Measurements from ENCODE around the gene ANK2.

ANK2 gene

DNA sequence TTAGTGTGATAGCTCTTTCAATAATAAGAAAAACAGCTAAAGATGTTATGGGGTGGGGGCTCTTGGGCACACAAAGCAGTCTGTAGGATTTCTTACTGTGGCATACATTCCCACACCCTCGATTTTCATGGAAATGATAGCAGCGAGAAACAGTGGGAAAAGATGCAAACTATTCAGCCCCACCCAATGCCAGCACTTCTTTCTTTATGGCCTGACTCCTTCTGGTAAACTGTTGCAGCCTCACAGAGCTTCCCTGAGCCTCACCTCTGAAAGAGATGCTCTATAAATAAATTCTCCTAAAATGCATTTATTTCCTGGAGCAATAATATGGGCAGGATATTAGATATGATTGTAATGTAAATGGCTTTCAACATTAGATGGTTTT is 910 bp downstream of the ANK2 start:
- H3K36me3 ChIP-seq (ENCODE audit: insufficient read depth): no peaks in the 10 kb centered on the region
- no peak overlapping the region for H3K27ac ChIP-seq
- no peaks in the 10 kb centered on the region for H3K4me1 ChIP-seq (ENCODE audit: low read depth, poor library complexity, severe bottlenecking)
- H3K4me2 ChIP-seq: no peak overlapping the region
- no peaks in the 10 kb centered on the region for H4K20me1 ChIP-seq (ENCODE audit: insufficient read depth)
- no peak overlapping the region for H3K9ac ChIP-seq
- no peaks in the 10 kb centered on the region for H3K79me2 ChIP-seq (ENCODE audit: insufficient read depth, low read depth)
- TF ChIP-seq, protein P1, sequence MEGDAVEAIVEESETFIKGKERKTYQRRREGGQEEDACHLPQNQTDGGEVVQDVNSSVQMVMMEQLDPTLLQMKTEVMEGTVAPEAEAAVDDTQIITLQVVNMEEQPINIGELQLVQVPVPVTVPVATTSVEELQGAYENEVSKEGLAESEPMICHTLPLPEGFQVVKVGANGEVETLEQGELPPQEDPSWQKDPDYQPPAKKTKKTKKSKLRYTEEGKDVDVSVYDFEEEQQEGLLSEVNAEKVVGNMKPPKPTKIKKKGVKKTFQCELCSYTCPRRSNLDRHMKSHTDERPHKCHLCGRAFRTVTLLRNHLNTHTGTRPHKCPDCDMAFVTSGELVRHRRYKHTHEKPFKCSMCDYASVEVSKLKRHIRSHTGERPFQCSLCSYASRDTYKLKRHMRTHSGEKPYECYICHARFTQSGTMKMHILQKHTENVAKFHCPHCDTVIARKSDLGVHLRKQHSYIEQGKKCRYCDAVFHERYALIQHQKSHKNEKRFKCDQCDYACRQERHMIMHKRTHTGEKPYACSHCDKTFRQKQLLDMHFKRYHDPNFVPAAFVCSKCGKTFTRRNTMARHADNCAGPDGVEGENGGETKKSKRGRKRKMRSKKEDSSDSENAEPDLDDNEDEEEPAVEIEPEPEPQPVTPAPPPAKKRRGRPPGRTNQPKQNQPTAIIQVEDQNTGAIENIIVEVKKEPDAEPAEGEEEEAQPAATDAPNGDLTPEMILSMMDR (conservative IDR thresholded peaks at IDR 0.05; ENCODE audit: low read depth, low read length): no peak
- no peak overlapping the region for H3K4me3 ChIP-seq (IDR thresholded peaks at IDR 0.05; ENCODE audit: insufficient read depth, low read depth, low read length)
- no peaks in the 10 kb centered on the region for H3K27me3 ChIP-seq (ENCODE audit: insufficient read depth, low read depth)
- H2AFZ ChIP-seq (ENCODE audit: low read depth): no peak overlapping the region

DNA sequence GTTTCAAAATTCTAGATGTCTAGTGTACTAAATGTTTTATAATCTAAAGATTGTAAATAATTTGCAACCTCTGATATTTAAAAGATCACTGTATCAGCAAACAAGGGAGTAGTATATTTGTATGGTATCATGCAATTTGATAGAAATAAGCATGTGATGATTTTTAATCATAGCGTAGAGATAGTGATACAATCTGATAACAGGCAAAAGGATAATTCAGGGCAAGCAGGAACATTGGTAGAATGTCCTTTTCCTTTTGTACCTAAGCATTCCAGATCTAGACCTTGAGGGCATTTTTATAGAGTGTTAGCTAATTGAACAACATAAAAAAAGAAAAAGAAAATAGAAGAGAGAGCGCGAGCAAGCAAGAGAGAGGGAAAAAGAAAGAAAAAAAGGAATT is 1.4 kb downstream of the ANK2 start:
- Histone ChIP-seq H4K20me1 (ENCODE audit: insufficient read depth) (no peaks in the 10 kb centered on the region), H3K36me3 (ENCODE audit: insufficient read depth) (no peaks in the 10 kb centered on the region), H3K27me3 (ENCODE audit: insufficient read depth, low read depth) (no peaks in the 10 kb centered on the region), H3K79me2 (ENCODE audit: insufficient read depth, low read depth) (no peaks in the 10 kb centered on the region), H3K27ac (no peak overlapping the region), H2AFZ (ENCODE audit: low read depth) (no peak overlapping the region), H3K9ac (no peak overlapping the region), H3K4me2 (no peak overlapping the region), H3K4me1 (ENCODE audit: low read depth, poor library complexity, severe bottlenecking) (no peaks in the 10 kb centered on the region), H3K4me3 (IDR thresholded peaks at IDR 0.05; ENCODE audit: insufficient read depth, low read depth, low read length) (no peak overlapping the region)
- TF ChIP-seq, protein P1 (conservative IDR thresholded peaks at IDR 0.05; ENCODE audit: low read depth, low read length): no peak

DNA sequence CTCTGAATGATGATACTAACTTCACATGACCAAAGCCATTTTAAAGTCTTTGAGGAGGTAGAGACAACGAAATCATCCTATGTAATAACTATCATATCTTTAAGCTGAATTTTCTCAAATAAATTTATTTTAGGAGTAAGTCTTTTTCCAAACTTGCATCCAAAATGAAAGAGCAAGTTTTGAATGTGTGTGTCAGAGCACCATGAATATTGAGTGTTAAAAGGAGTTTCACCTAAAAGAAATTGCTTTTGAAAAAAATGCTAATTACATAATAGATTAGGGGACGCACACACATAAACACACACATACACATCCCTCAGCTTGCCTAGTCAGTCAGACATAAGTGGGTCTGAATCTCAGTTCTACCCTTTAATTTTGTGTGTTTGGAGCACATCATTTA is 1.9 kb downstream of the ANK2 start:
- Histone ChIP-seq H3K36me3 (ENCODE audit: insufficient read depth) (no peaks in the 10 kb centered on the region), H3K27me3 (ENCODE audit: insufficient read depth, low read depth) (no peaks in the 10 kb centered on the region), H4K20me1 (ENCODE audit: insufficient read depth) (no peaks in the 10 kb centered on the region), H3K4me1 (ENCODE audit: low read depth, poor library complexity, severe bottlenecking) (no peaks in the 10 kb centered on the region), H3K4me3 (IDR thresholded peaks at IDR 0.05; ENCODE audit: insufficient read depth, low read depth, low read length) (no peak overlapping the region), H3K27ac (no peak overlapping the region), H3K79me2 (ENCODE audit: insufficient read depth, low read depth) (no peaks in the 10 kb centered on the region), H2AFZ (ENCODE audit: low read depth) (no peak overlapping the region), H3K4me2 (no peak overlapping the region), H3K9ac (no peak overlapping the region)
- TF ChIP-seq, protein P1 (conservative IDR thresholded peaks at IDR 0.05; ENCODE audit: low read depth, low read length): no peak

DNA sequence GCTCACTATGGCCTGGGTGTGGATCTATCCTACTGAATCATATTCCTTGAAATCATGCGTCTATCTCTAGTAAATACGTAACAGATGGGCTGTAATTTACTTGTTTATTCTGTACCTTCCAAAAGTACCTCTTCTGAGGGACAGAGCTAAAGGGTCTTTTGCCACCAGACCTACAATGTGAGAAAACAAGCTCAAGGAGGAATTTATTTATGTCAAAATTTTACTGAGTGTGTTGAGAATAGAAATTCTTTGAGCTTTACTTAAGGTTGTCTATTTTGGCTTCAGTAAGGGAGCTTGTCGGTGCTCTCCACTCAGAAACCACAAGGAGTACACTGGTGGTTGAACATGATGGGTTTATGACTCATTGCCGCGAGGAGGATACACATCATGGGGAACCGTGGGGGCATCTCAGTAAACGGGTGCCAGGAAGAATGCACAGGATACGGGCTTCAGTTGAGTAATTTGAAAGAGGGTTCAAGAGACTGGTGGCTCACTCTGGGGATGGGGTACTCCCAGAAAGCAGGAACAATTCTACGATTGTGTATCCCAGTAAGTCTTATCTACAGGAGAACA is 3.0 kb downstream of the ANK2 start:
- no peak overlapping the region for H2AFZ ChIP-seq (ENCODE audit: low read depth)
- H3K9ac ChIP-seq: no peak overlapping the region
- H3K36me3 ChIP-seq (ENCODE audit: insufficient read depth): no peaks in the 10 kb centered on the region
- H3K4me2 ChIP-seq: no peak overlapping the region
- no peak overlapping the region for H3K4me3 ChIP-seq (IDR thresholded peaks at IDR 0.05; ENCODE audit: insufficient read depth, low read depth, low read length)
- H3K27me3 ChIP-seq (ENCODE audit: insufficient read depth, low read depth): no peaks in the 10 kb centered on the region
- TF ChIP-seq, protein P1 (conservative IDR thresholded peaks at IDR 0.05; ENCODE audit: low read depth, low read length): no peak
- H3K27ac ChIP-seq: no peak overlapping the region
- H3K79me2 ChIP-seq (ENCODE audit: insufficient read depth, low read depth): no peaks in the 10 kb centered on the region
- no peaks in the 10 kb centered on the region for H3K4me1 ChIP-seq (ENCODE audit: low read depth, poor library complexity, severe bottlenecking)
- H4K20me1 ChIP-seq (ENCODE audit: insufficient read depth): no peaks in the 10 kb centered on the region
